Cardiac septum (tissue), 1 donor: ENCODE results near the gene CHI3L2. TPM values are rescaled to one million over a fixed set of nuclear protein-coding genes. Genes with fewer than 3 reads are reported as not detected.

Experiments used
- DNase-seq: peaks from one replicate; pipeline ENCODE4 v3.0.0-alpha.2; 2020; ENCODE audit warnings: low spot score
- intact Hi-C: fragments of 100-400 bp; cut with DNase I; formaldehyde crosslinking; loops from one replicate; pipeline ENCODE4 v1.14.0; 2022
- long read RNA-seq: library from polyadenylated mRNA; unstranded; transcript quantifications from one replicate; pipeline ENCODE4 v2.0.0, GENCODE V29; 2021
- total RNA-seq: library from RNA; stranded (reverse); fragmentation: NEBNext Ultra II Directional; extraction: Animal tissue kit (Norgen Biotek cat#: 25700); gene quantifications from one replicate; pipeline ENCODE4 v1.2.1, GENCODE V29; 2021
- donor health status: DM: no; HTN: no; CAD: no.

The CHI3L2 gene, protein sequence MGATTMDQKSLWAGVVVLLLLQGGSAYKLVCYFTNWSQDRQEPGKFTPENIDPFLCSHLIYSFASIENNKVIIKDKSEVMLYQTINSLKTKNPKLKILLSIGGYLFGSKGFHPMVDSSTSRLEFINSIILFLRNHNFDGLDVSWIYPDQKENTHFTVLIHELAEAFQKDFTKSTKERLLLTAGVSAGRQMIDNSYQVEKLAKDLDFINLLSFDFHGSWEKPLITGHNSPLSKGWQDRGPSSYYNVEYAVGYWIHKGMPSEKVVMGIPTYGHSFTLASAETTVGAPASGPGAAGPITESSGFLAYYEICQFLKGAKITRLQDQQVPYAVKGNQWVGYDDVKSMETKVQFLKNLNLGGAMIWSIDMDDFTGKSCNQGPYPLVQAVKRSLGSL
- 0.57 TPM for total RNA-seq
- long read RNA-seq, result 0 reads

DNA sequence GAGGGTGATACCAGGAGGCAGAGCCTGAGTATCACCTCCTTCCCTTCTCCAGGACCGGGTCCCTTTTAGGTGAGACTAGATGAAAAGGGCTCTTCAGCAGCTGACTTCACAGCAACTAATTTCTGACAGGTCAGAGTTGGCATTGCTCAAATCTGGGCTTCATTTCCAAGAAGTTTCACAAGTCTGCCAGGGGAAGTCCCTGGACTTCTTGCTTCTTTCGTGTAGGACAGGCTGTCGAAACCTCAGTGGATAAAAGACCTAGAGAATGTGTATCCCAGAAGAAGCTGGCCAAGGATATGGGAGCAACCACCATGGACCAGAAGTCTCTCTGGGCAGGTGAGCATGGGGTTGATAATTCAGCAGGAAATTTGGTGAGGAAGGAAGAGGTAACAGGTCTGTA lies at the start of gene CHI3L2:
Gene CHI3L2 (plus strand): TSS at position 280 of the 400 bp plus-strand sequence. CDS start 17 bp downstream, at position 297.
- intact Hi-C loops, result loop anchor here (10.0 kb wide), 2 partner anchors 427 to 537 kb away; no protein-coding TSS in a partner anchor
- no peak for DNase-seq

DNA sequence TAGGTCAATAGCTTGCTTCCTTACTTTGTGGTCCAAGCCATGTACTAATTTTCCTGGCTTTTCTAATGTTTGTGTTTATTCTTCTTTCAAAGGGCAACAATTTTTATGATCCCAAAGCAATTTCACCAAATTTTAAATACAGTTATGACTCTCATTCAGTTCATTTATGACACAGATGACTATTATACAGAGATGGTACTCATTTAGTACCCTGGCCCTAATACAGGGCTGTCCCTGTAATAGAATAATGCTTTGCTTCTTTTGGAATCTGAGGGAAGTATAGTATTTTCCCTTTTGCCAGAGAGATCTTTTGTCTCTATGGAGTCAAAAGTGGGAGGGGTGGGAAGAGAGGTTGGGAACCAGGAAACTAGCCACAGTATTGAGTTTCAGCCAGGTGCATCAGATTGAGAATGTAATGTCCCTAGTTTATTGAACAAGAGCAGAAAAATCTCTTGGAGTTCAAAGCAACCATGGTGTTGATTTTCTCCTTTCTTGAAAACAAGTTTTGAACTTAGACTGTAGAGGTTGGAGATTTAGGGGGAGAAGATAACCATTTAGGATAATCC lies 47.5 kb upstream of the CHI3L2 start:
- intact Hi-C loops, result no loop called here
- DNase-seq, result no peak

DNA sequence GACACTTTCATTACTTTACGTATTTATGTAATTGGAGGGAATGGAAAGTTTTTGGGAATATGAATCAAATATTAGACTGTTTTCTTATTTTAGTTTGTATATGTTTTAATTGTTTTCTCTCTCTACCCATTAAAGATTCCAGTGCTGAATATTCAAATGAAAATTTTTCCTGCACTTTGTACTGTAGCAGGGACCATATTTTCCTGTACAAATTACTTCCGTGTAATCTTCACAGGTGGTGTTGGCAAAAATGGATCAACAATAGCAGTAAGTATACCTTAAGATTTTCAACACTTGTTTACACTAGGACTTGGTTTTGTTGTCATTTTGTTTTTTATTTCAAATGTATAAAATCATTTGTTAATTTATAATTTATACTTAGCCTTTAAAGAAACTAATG lies 45.5 kb upstream of the CHI3L2 start:
- intact Hi-C loops, result no loop called here
- DNase-seq, result no peak

DNA sequence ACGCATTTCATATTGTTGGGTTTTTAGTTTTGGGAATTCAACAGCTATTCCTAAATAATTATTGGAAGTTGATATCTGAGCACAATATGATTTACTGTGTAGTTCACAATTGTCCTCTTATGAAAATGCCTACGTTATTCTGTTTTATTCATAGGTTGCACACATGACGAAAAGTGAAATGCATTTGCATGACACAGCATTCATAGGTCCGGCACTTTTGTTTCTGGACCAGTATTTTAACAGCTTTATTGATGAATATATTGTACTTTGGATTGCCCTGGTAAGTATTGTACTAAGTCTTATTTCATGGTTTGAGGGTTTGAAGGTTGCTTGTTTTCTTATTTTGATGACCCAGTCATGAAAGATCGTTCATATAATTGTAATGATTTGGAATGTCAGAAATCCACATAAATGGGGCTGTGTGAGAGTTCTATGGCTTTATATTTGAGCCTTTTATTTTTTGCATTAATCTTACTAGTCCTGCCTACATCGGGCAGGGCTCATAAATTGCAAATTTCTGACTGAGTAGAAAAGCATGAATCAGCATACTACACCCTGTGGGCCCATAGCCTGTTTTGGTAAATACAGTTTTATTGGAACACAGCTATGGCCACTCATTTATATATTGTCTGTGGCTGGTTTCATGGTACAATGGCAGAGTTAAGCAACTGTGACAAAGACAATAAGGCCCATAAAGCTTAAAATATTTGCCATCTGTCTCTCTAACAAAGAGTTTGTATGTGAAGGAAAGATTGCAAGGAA lies 44.0 kb upstream of the CHI3L2 start:
- intact Hi-C loops, result no loop called here
- DNase-seq, result no peak

DNA sequence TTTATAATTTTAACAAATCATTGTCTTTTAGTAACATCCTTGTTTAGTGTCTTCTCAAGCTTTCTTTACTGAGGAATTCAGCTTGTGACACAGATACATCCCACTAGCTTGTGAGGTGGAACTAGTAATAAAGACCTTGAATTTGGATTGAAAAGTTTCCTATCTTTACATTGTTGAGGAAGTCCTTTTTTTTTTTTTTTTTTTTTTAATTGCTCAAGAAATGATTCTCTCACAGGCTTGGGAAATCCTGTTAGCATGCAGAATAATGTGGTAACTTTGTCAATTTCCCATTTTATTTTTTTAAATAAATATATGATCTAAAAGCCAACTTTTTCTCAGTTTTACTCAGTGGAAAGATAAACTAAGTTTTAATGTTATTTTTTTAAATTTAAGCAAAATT lies 42.9 kb upstream of the CHI3L2 start:
- intact Hi-C loops, result no loop called here
- DNase-seq, result no peak

DNA sequence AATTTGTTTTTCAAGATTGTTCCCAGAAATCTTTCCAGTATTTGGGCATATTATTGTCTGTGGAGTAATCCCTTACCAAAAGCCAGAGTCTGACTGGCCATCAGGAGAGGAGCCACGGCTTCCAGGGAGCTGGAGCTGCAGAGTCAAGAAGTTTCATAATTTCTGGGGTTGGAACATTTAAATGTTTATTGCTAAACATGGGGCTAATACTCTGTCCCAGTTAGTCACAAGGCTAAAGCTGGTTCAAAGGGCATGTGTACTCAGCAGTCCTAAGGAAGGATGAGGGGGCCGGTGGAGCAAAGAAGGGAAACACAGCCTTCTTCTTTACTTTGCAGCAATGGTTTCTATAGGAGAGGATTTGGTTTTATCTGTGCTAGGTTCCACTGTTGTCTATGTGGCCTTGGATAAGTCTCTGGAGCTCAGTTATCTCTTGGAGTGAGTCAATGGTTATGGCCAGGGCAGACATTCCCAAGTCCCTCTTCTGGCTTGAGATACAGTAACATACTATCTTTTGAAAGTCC lies 36.5 kb upstream of the CHI3L2 start:
- DNase-seq, result no peak
- intact Hi-C loops, result no loop called here

DNA sequence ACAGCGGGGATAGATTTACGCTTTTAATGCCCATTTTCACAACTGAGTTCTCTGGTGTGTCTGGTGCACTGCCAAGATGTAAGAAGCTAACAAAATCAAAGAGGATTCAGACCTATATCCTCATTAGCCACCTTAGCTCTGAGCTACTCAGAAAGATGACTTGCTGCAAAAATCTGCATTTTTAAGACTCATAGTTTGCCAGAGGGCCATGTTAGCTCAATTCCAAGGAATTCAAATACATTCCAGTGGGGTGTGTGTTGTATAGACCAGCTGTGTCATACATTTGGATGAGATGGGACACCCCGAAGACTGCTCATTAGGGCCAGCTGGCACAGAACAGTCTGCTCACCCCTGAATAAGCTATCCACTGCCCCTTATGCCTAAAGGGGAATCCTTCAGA lies 36.0 kb upstream of the CHI3L2 start:
- no peak for DNase-seq
- intact Hi-C loops, result no loop called here

DNA sequence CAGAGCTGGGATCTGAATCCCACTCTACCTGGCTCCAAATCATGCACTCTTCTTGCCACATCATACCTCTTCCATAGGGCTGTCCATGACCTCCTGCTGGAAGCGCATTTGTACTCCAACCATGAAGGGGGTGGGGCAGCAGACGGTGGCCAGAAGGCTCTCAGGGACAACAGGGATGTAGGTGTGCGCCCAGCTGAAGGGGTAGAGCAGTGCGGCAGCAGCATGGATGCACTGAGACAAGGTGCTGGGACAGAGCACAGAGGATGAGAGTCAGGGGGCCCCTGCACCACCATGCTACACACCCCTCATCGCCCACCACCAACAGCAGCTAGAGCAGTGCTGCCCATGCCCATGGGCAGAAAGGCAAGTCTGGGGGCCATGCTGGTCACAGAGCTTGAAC lies 35.4 kb upstream of the CHI3L2 start:
- intact Hi-C loops, result no loop called here
- peak; percentile 58 for DNase-seq

DNA sequence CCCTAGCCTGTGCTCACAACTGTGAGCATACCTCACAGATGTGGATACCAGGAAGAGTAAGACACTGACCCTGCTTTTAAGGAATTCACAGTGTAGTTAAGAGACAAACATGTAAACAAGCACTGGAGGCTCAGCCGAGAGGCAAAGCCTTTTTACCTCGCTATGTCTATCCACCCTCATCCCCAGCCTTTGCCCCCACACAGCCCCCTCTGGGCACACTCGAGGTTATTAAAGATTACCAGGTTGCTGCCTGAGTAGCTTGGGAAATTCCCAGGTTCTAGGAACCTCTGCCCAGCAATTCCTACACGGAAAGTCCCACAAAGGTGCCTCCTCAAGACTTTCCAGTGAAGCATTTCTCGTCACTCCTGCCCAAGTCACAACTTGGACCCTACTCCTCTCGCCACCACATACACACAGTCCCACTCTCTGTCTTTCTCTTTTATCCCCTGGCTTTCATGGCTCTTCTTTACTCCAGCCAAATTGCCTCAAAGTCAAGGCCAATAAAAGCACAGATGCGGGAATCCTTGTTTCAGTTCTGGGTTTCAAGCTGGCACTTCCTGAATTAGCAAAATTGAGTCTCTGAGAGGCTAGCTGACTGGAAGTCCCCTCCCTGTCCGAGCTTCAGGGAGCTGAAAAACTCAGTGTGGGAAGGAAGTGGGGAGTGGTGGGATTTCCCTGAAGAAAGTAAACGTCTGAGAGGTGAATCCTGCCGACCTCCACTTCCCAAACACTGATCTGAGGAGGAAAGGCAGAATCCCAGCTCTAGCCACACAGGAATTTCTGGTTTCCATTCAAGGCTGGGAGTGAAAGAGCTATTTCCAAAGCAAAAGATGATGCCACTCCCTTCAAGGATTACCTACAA lies 34.6 kb upstream of the CHI3L2 start:
- no peak for DNase-seq
- intact Hi-C loops, result no loop called here

DNA sequence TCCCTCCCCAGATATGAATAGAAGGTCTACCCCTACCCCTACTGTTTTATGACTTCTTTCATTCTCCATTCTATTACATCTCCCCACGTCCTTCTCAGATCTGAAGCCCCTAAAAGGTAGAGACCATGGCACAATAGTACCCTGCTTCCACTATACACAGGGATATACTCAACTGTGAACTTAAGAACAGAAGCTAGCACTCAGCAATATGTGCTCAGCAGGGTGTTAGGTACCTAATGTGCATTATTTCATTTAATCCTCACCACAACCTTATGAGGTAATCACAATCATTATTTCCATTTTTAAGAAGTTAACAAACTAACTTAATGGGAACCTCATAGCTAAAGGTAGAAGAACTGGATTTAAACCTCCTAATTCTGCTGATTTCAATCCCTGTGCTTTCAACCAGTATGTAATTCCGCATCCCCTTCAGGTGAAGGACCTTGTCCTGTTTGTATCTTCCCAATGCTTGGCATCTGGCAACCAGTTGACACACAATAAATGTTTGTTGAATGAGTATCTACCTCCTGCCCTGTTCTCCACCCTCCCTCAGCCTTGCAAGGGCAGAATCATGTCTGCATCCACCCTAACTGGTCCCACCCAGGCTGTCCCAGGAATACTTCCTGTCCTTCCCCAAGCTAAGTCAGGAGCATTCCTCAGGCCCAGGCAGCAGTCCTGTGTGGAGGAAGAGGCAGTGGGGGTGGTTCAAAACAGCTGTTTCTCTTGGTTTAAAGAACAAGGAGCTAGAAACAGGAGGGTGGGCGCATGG lies 33.6 kb upstream of the CHI3L2 start:
- DNase-seq, result no peak
- intact Hi-C loops, result no loop called here

DNA sequence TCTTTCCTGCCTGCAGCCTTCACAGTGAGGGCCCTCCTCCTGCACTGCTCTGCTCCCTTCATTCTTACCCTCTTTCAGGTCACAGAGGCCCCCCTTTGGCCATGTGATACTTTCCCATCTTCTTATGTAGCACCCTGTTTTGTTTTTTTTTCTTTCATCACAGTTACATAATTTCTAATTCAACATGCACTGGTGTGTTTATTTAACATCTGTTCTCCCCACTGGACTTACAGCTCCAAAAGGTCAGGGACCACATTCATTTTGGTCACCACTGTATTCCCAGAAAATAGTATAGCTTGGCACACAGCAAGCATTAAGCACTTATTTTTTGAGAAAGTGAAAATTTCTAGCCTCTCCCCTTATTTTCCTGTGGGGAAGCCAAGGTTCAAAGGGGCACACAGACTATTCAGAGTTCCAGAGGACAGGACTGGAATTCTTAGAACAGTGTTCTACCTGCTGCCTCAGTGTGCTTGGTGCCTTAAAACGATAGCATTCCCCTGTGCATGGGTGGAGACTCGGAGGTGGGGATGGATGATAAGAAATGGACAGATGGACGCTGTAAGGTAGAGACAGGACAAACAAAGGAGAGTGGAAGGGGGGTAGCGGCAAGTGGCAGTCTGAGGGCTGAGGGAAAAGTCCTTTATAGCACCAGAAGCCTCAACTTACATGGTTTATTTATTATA lies 32.4 kb upstream of the CHI3L2 start:
- no peak for DNase-seq
- intact Hi-C loops, result no loop called here

DNA sequence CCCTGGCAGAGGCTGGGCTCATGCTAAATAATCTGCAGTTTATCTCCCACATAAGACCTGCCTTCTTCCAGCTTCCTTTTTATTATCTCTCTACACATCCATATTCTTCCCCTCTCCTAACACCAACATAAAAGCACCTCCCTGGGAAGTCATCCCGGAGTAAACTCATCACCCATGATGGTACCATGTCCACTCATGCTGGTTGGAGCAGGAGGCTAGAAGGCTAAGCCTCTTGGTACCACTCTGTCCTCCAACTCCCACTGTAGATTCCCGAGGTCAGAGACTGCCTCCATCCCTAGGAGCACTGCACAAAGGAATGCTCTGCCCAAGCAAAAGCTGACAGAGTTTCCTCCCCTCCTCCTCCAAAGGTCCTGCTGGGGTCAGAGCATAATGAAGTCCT lies 31.3 kb upstream of the CHI3L2 start:
- no peak for DNase-seq
- intact Hi-C loops, result no loop called here

DNA sequence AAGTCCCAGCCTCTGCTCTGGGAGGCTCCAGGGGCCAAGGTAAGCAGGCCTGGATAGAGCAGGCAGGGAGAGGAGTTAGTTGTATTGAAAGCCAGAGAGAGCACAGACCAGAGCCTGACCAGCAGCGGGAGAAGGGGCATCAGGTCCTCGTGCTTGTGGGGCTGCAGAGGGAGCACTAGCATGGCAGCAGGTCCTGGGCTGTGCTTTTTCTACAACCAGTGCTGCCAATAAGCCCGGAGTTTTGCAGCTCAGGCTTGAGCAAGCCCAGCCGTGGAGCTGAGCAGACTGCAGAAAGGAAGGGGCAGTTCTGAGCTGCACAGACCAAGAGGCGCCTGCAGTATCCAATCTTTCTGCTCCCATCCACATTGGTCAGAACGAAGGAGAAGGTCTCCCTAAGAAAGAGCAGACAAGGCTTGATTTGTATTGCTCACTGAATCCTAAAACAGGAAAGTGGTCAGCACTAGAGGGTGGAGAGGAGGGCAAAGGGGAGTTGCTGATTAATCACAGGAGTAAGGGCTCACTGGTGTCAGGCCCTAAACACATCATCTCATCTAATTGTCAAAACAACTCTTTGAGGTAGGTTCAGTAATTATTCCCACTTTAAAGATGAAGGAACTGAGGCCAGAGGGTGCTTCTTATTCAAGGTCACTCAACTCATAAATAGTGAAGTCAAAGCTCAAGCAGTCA lies 29.8 kb upstream of the CHI3L2 start:
- DNase-seq, result no peak
- intact Hi-C loops, result no loop called here

DNA sequence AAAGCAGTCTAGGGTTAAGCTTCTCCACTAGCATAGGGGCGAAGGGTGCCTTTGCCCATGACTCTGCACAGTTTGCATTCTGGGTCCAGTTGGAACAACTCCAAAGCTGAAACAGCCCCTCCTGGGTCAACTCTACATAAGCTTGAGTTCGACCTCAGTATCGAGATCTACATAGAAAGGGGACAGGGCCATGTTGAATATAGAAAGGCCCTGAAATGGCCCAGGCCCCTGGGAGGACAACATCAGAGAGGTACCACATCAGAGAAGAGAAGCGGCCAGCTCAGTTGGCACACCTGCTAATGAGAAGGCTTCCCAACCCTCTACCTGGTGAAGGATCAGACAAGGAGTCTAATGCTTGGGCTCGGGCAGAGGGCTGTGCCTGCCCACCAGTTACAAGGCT lies 28.7 kb upstream of the CHI3L2 start:
- intact Hi-C loops, result no loop called here
- DNase-seq, result no peak

DNA sequence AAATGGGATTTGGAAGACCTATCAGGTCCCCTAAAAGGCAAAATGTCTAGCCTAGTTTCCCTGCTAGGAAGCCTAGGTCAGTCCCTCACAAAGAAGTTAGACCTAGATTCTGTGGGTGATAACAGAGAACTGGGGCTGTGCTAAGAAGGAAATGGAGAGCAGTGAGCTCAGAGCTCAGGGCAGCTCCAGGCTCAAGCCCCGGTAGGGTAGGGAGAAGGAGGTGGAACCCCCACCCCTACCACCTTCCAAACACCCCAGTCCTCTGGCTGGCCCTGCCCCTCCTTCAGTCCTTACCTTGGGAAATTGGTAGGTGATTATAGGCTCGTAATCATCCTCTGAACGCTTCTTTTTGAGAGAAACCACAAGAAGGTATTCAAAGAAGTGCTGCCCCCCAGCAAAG lies 28.2 kb upstream of the CHI3L2 start:
- intact Hi-C loops, result no loop called here
- DNase-seq, result no peak

DNA sequence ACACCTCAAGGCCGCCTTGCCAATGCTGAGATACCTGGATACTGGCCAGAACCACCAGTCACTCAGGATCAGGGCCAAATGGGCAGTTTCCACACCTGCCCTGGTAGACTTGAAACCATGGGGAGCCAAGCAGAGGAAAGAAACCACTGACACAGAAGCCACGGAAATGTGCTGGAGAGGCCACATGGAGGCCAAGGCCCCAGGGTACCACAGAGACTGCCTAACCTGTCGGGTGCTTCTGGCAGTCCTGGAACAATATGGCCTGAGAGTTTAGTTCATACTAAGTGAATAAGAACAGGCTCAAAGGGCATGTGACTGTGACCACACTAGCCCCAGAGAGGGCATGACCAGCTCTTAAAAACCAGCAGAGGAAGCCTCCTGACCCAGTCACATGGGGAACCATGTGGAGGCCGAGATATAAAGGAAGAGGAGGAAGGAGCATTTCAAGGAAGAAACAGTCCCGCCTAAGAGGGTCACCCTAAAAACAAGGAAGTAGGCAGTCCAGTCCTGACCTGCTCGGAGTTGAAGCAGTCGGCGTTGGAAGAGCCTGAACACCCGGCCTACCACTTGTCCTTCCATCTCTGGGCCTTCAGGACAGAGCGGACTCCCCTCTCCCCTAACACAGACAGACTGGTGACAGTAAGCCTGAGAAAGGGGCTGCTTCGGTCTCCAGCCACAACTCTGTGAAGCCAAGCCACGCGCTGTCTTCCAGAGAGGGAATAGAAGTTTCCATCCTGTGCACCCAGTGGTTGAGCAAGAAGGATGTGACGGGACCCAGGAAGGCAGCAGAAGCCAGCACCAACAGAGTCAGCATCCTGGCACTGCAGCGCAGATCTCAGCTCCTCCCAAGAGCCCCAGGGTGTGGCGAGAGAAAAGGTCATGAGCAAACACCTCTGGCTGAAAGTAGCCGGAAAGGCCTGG lies 27.4 kb upstream of the CHI3L2 start, which contains the start of gene DENND2D:
Gene DENND2D (minus strand): TSS at position 766 of the 921 bp plus-strand sequence. CDS start 187 bp downstream, at position 579.
- intact Hi-C loops, result no loop called here
- DNase-seq, result peak; percentile 73

DNA sequence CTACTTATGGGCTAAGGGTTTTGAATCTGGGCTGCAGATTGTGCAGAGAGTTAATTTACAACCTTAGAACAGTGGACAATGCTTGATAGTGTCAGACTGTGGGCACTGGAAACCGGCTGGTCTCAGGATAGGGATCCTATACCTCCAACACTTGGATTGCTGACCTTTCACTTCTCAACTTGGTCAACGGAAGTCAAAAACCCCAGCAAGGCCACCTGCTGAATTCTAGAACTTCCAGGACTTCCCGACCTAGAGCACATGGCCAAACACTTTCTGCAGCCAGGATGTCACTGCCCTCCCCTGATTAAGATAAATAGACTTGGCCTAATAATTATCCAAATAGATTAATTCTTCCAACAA lies 26.7 kb upstream of the CHI3L2 start:
- intact Hi-C loops, result no loop called here
- no peak for DNase-seq
